HG02642 (cell line): ENCODE data around the gene MUTYH.
"Not testable (repeated sequence)": the region's sequence is repeated elsewhere in the genome, so short reads cannot be mapped to it uniquely, and the experiment has no call there.

Experiments
- ATAC-seq: cut with Tn5 transposase; IDR thresholded peaks from one replicate; pipeline ENCODE4 v1.9.1; 2021; ENCODE audit warnings: mild to moderate bottlenecking; ENCODE audit not compliant: unreplicated experiment, poor library complexity

MUTYH gene

GRCh38 chr1:45284858-45285257, 55.4 kb downstream of the MUTYH start:
- ATAC-seq: not testable (repeated sequence)

GRCh38 chr1:45282351-45282750, 57.9 kb downstream of the MUTYH start:
- ATAC-seq: no peak
